Measurements from ENCODE around the gene NAT9.

NAT9 gene

DNA sequence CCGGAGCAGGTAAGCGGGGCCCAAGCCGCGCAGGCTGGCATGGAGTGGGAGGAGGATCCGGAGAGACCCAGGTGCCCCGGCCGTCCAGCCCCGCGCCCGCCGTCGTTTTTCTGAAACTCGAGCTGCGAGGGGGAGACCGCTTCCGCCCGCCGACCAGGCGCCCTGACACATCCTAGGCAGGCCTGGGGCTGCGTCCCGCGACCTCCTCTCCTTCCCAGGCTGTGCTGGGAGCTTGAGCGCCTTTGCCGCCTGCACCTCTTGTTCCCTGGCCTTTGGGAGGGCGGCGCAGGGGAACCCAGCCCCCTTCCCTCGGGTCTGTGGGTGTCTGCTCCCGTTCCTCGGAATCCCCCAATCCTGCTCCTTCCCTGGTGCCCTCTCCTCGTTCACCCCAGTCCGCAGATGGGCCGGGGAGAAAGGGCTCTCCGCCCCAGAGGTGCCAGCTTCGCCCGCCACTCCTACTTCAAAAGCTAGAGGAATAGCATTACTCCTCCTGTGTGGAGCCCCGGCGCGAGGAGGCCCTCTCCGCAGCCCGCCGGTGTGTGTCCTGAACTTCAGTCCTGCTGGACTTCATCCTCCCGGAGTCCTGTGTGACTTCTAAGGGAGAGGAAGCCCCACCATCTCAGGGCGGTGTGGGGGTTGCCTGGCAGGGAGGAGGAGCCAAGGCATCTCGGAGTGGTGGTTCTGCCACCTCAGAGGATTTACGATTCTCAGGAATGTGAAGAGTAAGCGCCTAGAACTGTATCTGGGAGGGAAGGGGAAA is 26.7 kb downstream of the NAT9 start (continued):
- TF ChIP-seq, protein P1, sequence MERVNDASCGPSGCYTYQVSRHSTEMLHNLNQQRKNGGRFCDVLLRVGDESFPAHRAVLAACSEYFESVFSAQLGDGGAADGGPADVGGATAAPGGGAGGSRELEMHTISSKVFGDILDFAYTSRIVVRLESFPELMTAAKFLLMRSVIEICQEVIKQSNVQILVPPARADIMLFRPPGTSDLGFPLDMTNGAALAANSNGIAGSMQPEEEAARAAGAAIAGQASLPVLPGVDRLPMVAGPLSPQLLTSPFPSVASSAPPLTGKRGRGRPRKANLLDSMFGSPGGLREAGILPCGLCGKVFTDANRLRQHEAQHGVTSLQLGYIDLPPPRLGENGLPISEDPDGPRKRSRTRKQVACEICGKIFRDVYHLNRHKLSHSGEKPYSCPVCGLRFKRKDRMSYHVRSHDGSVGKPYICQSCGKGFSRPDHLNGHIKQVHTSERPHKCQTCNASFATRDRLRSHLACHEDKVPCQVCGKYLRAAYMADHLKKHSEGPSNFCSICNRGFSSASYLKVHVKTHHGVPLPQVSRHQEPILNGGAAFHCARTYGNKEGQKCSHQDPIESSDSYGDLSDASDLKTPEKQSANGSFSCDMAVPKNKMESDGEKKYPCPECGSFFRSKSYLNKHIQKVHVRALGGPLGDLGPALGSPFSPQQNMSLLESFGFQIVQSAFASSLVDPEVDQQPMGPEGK (CRISPR knock-in tag; IDR thresholded peaks at IDR 0.05; ENCODE audit: borderline replicate concordance): no peak
- no peak for TF ChIP-seq CSDC2 (CRISPR knock-in tag; IDR thresholded peaks at IDR 0.05)
- TF ChIP-seq BACH2 (CRISPR knock-in tag; IDR thresholded peaks at IDR 0.05; ENCODE audit: borderline replicate concordance): no peak

DNA sequence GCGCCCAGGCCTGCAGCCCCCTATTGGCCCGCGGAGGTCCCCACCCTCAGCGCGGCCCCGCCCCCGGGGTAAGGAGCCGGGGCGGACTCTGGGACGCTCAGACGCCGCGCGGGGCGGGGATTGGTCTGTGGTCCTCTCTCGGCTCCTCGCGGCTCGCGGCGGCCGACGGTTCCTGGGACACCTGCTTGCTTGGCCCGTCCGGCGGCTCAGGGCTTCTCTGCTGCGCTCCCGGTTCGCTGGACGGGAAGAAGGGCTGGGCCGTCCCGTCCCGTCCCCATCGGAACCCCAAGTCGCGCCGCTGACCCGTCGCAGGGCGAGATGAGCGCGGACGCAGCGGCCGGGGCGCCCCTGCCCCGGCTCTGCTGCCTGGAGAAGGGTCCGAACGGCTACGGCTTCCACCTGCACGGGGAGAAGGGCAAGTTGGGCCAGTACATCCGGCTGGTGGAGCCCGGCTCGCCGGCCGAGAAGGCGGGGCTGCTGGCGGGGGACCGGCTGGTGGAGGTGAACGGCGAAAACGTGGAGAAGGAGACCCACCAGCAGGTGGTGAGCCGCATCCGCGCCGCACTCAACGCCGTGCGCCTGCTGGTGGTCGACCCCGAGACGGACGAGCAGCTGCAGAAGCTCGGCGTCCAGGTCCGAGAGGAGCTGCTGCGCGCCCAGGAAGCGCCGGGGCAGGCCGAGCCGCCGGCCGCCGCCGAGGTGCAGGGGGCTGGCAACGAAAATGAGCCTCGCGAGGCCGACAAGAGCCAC is 27.4 kb downstream of the NAT9 start, which contains the start of gene NHERF1:
NHERF1 (plus strand) TSS at position 100 of the 750 bp plus-strand sequence; CDS start at position 319, 219 bp downstream.
- TF ChIP-seq ARNTL (CRISPR knock-in tag; IDR thresholded peaks at IDR 0.05; ENCODE audit: borderline replicate concordance, low read depth) (no peak), ZNF70 (CRISPR knock-in tag; IDR thresholded peaks at IDR 0.05) (no peak), TCF4 (CRISPR knock-in tag; IDR thresholded peaks at IDR 0.05; ENCODE audit: borderline replicate concordance) (no peak), PPARA (CRISPR knock-in tag; IDR thresholded peaks at IDR 0.05; ENCODE audit: borderline replicate concordance) (no peak), ZFP3 (CRISPR knock-in tag; IDR thresholded peaks at IDR 0.05) (no peak), ZC3H10 (CRISPR knock-in tag; IDR thresholded peaks at IDR 0.05) (no peak)
- TF ChIP-seq, protein P1 (CRISPR knock-in tag; IDR thresholded peaks at IDR 0.05; ENCODE audit: borderline replicate concordance): no peak
- TF ChIP-seq, protein P2, sequence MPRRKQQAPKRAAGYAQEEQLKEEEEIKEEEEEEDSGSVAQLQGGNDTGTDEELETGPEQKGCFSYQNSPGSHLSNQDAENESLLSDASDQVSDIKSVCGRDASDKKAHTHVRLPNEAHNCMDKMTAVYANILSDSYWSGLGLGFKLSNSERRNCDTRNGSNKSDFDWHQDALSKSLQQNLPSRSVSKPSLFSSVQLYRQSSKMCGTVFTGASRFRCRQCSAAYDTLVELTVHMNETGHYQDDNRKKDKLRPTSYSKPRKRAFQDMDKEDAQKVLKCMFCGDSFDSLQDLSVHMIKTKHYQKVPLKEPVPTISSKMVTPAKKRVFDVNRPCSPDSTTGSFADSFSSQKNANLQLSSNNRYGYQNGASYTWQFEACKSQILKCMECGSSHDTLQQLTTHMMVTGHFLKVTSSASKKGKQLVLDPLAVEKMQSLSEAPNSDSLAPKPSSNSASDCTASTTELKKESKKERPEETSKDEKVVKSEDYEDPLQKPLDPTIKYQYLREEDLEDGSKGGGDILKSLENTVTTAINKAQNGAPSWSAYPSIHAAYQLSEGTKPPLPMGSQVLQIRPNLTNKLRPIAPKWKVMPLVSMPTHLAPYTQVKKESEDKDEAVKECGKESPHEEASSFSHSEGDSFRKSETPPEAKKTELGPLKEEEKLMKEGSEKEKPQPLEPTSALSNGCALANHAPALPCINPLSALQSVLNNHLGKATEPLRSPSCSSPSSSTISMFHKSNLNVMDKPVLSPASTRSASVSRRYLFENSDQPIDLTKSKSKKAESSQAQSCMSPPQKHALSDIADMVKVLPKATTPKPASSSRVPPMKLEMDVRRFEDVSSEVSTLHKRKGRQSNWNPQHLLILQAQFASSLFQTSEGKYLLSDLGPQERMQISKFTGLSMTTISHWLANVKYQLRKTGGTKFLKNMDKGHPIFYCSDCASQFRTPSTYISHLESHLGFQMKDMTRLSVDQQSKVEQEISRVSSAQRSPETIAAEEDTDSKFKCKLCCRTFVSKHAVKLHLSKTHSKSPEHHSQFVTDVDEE (CRISPR knock-in tag; IDR thresholded peaks at IDR 0.05): no peak
- ATAC-seq: peak; percentile 97

DNA sequence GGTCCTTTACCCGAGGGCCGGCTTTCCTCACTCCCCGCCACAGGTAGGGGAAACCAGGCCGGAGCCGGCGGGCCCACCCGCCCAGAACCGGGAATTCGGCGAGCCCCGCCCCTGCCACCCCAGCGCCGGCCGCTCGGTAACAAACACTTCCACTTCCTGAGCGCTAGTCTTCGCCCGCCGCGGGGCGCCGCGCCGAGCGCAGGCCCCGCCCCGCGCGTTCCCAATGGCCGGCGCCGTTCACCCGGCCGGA is 27.9 kb downstream of the NAT9 start:
- ATAC-seq: no peak
- TF ChIP-seq OSR1 (CRISPR knock-in tag; IDR thresholded peaks at IDR 0.05): no peak
- no peak for TF ChIP-seq ISL1 (CRISPR knock-in tag; IDR thresholded peaks at IDR 0.05)
- TF ChIP-seq, protein P1 (CRISPR knock-in tag; IDR thresholded peaks at IDR 0.05; ENCODE audit: borderline replicate concordance): no peak
- TF ChIP-seq SNAI2 (CRISPR knock-in tag; IDR thresholded peaks at IDR 0.05): no peak
- no peak for TF ChIP-seq GLIS3 (CRISPR knock-in tag; IDR thresholded peaks at IDR 0.05)
- no peak for TF ChIP-seq ZNF70 (CRISPR knock-in tag; IDR thresholded peaks at IDR 0.05)
- peak; percentile 97 for TF ChIP-seq ZFP3 (CRISPR knock-in tag; IDR thresholded peaks at IDR 0.05)

DNA sequence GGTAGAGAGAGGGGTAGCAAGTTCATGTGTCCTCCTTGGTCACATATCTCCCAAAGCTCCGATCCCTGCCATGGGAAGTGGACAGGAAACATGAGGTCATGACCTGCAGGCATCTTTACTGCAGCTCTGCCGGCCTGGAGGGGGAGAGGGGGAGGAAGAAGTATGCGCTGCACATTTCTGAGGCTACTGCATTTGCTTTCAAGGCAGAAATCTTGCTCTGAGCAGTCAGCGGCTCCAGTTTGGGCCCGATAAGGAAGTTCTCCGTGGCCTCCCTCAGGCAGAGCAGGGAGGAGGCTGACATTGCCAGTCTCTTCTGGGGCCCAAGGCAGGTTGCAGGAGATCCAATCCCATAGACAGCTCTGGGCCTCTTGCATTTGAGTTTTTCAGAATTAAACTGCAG is 29.2 kb downstream of the NAT9 start:
- TF ChIP-seq TCF4 (CRISPR knock-in tag; IDR thresholded peaks at IDR 0.05; ENCODE audit: borderline replicate concordance) (no peak), ZNF565 (CRISPR knock-in tag; conservative IDR thresholded peaks at IDR 0.05; ENCODE audit: low read depth) (no peak), SNAI2 (CRISPR knock-in tag; IDR thresholded peaks at IDR 0.05) (no peak), ZFP3 (CRISPR knock-in tag; IDR thresholded peaks at IDR 0.05) (no peak), ESRRG (CRISPR knock-in tag; IDR thresholded peaks at IDR 0.05) (no peak), ARNTL (CRISPR knock-in tag; IDR thresholded peaks at IDR 0.05; ENCODE audit: borderline replicate concordance, low read depth) (no peak), OSR1 (CRISPR knock-in tag; IDR thresholded peaks at IDR 0.05) (no peak)
- TF ChIP-seq, protein P3, sequence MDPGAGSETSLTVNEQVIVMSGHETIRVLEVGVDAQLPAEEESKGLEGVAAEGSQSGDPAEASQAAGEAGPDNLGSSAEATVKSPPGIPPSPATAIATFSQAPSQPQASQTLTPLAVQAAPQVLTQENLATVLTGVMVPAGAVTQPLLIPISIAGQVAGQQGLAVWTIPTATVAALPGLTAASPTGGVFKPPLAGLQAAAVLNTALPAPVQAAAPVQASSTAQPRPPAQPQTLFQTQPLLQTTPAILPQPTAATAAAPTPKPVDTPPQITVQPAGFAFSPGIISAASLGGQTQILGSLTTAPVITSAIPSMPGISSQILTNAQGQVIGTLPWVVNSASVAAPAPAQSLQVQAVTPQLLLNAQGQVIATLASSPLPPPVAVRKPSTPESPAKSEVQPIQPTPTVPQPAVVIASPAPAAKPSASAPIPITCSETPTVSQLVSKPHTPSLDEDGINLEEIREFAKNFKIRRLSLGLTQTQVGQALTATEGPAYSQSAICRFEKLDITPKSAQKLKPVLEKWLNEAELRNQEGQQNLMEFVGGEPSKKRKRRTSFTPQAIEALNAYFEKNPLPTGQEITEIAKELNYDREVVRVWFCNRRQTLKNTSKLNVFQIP (CRISPR knock-in tag; IDR thresholded peaks at IDR 0.05; ENCODE audit: borderline replicate concordance, low read depth): no peak
- TF ChIP-seq, protein P2 (CRISPR knock-in tag; IDR thresholded peaks at IDR 0.05): no peak
- no peak for ATAC-seq
